Stimulated activated CD8-positive, alpha-beta memory T cell treated with anti-CD3 and anti-CD28 coated beads, Interleukin-7, amount 100 ng/mL, for 4 hours (primary cell): Measurements from ENCODE around the gene COTL1.

Experiments used
- DNase-seq, 2 donors: peaks; one replicate each; pipeline ENCODE4 v3.0.0-alpha.2; 2020; ENCODE audit warnings: low read depth in 2 of 2

The COTL1 gene

DNA sequence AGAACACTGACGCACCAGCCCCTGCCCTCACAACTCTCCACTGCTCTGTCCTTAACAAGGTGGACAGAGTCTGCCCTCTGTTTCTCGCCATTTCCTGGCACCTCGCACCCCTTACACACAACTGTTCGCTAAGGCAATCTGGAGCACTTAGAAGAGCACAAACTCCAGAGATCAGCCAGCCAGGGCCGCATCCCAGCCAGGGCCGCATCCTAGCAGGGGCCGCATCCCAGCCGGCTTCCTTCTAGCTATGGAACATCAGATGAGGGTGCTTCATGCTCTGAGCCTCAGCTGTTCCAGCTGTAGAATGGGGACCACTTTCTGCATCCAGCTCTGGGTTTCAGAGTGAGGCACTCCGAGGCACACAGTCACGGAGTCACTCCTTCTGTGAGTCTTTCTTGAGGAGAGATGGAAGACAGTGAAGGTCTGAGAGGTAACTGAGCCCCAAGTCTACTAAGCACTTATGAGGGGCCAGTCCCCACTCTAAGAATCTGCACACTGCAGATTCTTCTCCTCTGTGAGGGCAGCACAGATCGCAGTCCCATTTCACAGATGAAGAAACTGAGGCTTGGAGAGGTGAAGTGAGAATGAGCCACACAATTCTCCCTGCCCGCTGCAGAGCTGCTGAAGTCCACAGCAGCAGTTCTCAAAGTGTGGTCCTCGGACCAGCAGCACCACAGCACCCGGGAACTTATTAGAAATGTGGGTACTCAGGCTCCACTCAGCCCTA is 20.9 kb downstream of the COTL1 start:
- no peak for DNase-seq

DNA sequence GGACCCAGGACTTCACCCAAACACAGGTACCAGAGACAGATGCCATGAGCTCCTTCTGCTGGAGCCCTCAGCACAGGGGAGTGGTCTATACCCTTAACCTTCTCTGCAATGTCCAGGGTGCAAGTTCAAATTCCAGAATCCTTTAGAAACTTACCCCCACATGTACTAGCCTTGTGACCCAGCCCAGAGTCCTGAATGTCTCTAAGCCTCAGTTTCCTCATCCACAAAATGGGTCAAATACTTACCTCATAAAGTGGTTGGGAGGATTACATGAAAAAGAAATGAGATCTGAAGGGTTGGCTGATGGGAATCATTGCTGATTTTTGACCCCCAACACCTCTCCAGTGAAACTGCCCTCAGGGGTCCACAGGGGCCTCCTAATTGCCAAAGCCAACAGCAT is 21.7 kb downstream of the COTL1 start:
- no peak for DNase-seq

DNA sequence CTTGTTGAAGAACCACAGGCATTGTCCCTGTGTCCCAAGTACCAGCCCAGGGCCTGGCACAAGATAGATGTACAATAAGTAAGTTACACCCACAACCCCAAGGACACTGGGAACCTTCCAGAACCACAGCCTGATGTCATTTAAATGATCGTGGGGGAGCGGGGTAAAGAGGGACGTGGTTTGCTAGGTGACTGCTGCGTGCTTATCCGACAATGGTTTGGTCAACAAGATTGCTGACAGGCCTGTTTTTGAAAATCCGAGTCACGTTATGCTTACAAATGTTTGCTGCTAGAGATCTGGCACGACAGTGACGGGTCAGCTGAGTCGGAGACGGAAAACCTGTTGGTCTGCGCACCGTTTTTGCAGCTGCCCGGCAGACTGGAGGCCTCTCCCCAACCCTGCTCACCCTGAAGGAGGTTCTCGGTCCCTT is 22.8 kb downstream of the COTL1 start:
- DNase-seq: no peak

DNA sequence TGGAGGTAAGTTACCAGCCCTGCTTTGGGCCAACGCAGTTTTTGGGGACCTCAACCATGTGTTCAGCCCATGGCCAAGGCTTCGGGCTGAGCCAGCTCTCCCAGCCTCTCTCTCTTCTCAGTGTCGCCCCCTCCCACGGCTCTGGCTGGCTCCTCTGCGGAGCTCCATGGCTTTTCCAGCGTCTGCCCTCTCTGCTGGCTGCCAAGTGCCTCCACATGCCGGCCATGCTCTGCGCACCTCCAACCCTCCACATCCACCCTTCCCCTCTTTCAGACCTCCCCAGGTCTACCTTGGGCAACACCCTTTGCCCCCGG is 23.2 kb downstream of the COTL1 start:
- DNase-seq: no peak

DNA sequence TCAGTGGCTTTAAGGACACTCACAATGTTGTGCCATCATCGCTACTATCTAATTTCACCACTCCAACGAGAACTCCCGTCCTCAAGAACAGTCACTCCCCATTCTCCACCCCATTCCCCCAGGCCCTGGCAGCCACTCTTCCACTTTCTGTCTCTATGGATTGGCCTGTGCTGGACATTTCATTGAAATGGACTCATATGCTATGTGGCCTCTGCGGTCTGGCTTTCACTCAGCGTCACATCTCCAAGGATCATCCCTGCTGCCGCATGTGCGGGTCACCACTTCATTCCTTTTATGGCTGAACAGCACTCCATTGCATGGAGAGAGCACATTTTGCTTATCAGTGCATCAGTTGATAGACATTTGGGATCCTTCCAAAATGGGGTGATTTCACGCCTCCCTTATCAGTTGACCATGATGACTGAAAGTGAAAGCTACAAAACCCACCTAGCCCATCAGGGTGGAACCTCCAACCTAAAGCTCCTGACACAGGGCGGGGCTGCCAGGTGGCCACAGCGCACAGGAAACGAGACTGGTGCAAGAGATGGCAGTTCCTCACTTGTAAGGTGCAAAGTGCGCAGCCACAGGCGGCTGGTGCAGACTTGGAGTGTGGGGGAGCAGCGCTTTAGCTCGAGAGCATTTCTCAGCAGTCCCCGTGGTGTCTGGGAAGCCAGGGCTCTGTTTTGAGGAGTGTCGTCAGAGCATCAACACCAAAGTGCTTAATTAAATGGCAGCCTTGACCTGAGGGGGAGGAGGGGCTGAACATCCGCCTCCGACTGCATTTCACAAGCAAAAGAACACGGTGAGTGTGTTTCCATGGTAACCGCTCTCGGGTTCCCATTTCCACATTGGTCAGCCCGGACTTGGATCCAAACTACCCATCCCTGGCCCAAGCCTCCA is 23.8 kb downstream of the COTL1 start:
- DNase-seq: peak; percentile 65 to 67

DNA sequence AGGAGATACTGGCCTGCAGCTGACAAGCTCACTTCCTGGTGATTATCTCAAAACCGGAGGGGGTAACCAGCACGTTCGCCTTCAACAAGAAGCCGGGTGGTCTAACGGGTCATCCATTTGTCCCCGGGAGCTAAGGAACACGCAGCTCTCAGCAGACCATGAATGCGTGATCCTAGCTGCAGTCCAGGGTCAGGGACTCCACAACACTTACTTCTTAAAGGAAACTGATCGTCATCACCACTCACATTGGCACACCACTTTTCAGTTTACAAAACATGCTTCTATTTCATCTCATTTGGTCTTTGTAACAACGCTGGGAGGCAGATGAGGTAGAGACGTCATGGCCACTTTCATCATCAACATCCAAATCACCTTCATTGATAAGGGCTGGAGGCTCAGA is 25.2 kb downstream of the COTL1 start:
- no peak for DNase-seq

DNA sequence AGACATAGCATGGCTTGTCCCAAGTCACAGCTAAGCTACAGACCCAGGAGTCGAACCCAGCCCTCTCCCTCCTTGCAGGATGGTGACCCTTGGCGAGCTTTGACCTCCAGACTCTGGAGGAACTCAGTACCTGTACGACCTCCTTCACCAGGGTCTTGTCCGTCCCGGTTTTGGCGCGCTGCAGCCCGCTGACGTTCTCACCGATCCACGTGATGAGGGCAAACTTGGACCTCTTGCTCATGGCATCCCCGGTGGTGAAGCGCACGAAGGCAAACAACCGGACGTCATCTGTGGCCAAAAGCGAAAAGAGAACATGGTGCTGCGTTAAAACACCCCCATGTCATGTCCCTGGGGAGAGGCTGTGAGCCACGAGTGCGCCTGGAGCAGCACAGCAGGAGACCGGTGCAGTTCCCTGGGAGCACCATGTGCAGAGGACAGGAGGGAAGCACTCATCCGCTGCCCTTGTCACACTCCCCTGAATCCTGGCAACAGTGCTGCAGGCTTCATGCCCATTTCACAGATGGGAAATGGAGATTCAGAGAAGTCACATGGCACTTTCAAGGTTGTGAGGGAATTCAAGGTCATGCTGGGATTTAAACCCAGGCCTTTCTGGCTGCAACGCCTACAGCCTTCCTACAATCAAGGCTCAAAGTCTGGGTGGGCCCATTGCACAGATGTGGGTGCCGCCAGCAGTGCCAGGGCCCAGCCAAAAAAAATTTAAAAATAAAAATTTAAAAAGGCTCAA is 27.7 kb downstream of the COTL1 start:
- no peak for DNase-seq

DNA sequence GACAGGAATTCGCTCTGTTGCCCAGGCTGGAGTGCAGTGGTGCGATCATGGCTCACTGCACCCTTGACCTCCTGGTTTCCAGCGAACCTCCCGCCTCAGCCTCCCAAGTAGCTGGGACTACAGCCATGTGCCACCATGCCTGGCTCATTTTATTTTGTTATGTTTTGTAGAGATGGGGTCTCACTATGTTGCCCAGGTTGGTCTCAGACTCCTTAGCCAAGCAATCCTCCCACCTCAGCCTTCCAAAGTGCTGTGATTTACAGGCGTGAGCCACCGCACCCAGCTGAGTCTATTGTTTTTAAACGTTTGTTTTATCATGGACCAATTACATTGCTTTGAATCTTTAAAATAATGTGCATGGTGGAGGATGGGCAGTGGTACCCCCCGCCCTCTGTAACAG is 28.9 kb downstream of the COTL1 start:
- no peak for DNase-seq

DNA sequence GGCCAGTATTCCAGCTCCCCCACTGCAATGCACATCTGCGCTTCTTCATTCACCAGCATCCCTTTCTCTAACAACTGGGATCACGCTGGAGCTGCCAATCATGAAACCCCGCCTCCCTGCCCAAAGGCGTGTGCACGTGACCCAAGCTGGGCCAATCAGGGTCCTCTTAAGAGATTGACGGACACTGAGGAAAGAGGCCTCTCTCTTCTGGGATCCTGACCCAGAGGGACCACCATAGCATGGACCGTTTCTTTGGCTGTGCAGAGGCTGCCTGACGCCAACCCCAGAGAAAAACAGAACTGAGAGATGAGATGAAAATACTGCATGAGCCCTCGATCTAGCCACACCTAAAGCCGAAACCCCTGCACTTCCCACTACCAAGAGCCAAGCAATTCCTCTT is 32.0 kb downstream of the COTL1 start:
- no peak for DNase-seq

DNA sequence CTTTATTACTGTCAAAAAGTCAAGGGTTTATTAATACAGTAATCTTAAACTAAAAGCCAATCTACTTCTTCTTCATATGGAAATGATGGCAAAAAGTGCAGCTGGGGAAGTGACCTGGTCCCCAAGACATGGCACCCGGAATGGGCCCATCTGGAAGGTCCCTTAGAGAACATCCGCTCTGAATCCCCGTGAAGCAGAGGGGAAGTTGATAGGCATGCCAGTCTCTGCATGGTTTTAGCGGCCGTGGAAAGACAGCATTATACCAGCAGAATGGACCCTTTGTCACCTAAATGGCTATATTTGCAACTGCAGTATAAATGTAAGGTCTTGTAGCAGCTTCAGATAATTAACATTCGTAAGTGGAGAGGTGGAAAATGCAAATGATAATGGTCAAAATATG is 32.4 kb downstream of the COTL1 start:
- DNase-seq: no peak

DNA sequence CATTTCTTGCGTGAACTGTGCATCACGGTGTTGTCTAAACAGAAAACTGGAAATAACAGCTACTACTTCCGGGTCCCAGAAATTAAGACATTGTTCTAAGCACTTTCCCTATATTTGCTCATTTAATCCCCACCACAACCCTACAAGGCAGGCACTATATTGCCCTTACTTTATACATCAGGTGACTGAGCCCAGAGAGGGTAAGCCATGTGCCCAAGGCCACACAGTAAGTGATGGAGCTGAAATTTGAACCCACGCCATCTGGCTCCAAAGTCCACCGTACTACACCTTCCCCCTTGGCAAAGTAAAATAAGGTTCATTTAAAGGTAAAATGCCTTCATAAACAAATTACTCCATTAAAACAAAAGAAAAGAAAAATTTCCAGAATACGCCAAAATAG is 33.2 kb downstream of the COTL1 start:
- DNase-seq: no peak

DNA sequence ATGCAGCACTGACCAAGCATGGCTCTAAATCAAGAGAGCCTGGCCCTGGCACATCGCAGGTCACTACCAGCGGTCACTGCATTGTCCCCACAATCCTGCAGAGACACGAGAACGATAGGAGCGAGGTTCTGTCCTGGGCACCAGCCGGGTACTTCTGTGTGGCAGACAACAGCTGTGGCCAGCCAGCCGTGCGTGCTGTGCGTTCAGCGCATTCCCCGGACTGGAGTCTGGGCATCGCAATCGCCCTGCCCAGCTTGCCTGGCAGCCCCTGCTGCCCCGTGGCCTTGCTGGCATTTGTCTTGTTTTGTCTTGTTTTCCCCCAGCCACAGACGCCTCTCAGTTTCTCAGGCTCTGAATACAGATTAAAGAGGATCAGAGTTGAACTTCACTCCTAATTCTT is 33.9 kb downstream of the COTL1 start:
- DNase-seq: no peak

DNA sequence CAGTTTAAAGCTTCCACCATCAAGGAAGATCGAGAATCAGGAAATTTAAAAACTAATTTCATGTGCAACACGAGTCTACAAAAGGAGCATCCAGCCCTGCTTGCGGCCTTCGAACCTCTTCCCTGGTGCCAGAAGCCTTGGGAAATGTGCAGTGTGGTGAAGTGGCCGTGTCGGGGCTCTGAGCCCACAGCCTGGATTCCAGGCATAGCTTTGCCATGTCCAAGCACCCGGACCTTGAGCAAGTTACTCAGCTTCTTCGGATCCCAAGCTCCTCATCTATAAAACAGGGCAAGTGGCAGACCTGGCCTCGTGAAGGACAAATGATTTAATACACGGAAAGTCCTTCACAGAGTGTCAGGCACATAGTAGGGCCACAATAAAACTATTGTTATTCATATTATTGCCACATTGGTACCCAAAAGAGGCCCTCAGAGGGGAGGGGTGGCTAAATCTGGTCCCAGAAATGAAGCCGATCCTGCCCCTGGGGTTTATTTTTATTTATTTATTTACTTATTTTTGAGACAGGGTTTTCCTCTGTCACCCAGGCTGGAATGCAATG is 34.8 kb downstream of the COTL1 start:
- no peak for DNase-seq

DNA sequence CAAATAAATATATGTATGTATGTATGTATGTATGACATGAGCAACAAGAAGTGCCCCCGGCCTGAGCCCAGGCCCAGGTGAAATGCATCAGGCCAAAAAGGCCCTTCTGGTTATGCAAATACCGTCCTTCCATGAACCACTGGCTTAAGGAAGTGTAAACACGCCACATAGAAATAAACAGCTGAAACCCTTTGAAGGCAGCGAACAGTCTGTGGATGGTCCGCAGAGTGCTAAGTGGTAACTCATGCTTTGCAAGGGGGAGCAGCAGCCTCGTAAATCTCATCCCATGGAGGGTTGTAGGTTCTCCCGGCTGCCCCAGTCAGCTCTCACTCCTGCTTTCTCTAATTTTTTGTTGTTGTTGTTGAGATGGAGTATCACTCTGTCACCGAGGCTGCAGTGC is 36.7 kb downstream of the COTL1 start:
- DNase-seq: no peak

DNA sequence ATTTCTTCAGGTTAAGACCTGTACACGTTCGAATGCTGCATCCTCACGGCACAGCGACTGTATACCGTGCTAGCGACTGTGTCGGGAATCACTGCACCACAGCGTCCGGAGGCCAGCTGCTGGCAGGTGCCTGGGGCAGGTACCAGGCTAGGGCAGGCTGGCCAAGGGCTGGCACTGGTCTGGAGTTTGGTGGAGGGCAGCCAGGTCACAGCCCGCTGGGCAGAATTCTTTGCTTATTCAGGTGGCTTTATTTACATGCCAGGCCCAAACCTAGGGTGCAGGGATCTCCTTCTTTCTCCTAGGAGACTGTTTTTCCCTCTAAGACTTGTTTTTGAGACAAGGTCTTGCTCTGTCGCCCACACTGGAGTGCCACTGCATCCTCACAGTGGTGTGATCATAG is 37.9 kb downstream of the COTL1 start:
- no peak for DNase-seq

DNA sequence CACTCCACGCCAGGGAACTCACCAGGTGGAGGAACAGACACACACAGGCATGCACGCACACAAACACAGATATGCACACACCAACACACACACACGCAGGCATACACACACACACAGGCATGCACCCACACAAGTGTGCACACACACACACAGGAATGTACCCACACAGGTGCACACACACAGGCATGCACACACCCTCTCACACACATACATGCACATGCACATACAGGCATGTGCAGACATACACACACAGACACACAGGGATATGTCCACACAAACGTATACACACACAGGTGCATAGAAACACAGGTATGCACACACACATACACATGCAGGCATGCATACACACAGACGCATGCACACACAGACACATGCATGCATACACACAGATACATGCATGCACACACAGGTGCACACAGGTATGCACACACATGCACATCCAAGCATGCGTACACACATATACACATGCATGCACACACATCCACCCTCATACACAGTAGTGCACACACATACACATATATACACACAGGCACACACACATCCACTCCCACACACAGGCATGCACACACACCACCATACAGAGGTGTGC is 39.2 kb downstream of the COTL1 start:
- DNase-seq: no peak

DNA sequence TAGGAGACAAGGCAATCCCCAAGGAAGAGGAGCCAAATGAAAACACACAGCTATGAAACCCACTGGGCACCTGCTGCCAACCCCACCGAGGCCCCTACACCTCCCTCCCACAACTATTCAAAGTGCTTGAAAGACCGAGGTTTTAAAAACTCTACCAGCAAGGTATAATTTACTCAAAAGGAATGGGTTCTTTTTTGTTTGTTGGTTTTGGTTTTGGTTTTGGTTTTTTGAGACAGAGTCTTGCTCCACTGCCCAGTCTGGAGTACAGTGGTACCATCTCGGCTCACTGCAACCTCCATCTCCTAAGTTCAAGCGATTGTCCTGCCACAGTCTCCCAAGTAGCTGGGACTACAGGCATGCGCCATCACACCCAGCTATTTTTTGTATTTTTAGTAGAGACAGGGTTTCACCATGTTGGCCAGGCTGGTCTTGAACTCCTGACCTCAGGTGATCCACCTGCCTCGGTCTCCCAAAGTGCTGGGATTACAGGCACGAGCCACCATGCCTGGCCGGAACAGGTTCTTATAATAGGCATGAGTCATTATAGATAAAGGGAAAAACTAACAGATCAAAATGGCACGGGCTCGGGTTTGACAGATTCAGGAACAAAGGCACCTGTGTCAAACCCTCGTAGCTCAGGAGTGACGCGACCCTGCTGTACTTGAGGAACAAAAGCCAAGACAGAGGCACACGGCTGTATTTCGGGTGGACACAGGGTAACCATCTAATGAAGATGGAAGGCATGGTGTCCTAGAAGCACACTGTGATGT is 40.7 kb downstream of the COTL1 start:
- no peak for DNase-seq

DNA sequence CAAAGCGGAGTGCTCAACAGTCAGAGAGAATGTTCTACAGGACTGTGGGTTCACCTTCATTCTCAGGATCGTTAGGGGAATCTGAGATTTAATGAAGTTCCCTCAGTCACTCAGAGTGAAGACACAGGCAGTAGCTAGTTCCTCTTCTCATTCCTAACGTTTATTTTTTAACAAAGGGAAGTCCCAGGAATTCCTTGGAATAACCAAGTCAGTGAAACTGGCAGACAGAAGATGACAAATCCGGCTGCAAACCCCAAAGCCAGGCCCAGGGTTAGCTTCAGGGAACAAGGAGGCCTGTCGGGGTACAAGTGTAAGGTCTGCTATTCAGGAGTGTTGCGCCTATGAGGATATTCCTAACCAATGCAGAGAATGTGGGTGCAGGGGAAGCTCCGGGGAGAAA is 42.0 kb downstream of the COTL1 start:
- DNase-seq: no peak

DNA sequence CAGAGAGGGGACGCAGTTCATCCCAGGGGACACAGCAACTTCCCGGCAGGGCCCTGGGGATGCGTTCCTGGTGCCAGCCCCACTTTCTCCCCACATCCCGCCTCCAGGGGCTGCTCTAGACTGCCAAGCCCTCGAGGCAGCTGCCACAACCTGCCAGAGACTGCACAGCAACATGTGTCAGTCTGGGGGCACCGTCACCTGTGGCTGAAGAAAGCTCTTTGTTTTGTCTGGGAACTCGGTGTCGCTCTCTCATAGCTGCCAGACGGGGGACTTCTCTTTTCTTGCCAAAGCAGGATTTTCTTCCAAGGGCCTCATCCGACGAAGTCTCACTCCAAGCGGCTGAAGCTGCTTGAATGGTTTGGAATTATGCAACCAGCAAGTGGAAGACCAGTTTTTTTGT is 43.7 kb downstream of the COTL1 start:
- no peak for DNase-seq

DNA sequence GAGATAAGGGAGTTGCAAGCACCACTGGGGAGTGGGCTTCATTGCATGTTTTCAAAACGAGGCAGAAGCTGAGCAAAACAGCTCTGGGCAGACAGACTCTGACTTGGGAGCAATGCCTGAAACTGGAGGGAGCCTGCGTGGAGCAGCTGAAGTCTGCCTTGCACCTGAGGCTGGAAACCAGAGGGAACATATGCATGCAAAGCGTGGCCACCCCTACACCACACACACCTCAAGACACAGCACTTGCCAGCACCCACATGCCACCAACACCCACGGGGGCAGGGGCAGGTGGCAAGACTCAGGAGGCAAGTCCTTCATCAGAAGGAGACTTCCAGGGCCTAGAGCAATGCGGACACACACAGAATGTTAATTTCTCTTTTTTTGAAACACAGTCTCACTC is 45.8 kb downstream of the COTL1 start:
- DNase-seq: no peak

DNA sequence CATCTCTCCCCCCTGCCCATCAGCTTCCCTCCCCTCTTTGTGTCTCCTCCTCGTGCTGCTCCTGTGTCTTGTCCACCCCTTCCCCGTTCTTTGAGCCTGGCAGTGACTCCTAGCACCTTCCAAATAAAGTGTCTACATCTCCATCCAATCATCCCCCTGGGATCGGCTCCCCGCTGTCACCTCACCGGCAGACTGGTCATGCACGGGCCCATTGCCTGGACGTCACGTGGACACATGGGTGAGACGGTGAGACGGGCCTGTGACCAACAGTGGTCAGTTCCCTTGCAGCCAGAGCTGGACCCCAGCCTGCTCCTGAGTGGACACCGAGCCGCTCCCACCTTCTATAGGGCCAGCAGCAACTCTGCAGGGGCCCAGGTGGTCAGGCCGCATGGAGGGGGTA is 46.4 kb downstream of the COTL1 start:
- no peak for DNase-seq
